Activated B cell treated with CpG ODN at 0.5 μM for 24 hours (primary cell): Measurements from ENCODE around the gene ZNF765. TPM values are rescaled to one million over a fixed set of nuclear protein-coding genes. Genes with fewer than 3 reads are reported as not detected.
"Not testable (repeated sequence)": the region's sequence is repeated elsewhere in the genome, so short reads cannot be mapped to it uniquely, and the experiment has no call there.

Experiments used
- ATAC-seq: fragments of 200-7000 bp; cut with Tn5 transposase; one replicate; pipeline ENCODE4 v1.10.0; 2021; ENCODE audit warnings: low read depth, mild to moderate bottlenecking, moderate library complexity
- CTCF ChIA-PET: fragments of 350-600 bp; sonication (Branson Sonifier 250); formaldehyde crosslinking; loops from one replicate; lab custom pipeline; 2021; ENCODE audit warnings: antibody characterized with exemption; lab: Charles Lee
- POLR2A ChIA-PET: fragments of 350-600 bp; sonication (Branson Sonifier 250); formaldehyde crosslinking; loops from one replicate; lab custom pipeline; 2021; ENCODE audit warnings: antibody characterized with exemption; lab: Charles Lee
- DNase-seq: peaks from one replicate; pipeline ENCODE4 v3.0.0; 2022
- H3K27ac Mint-ChIP-seq: one replicate; pipeline ENCODE4 v1.8.0; 2020; ENCODE audit warnings: mixed read lengths
- H3K27me3 Mint-ChIP-seq: one replicate; pipeline ENCODE4 v1.8.0; 2021; ENCODE audit warnings: mixed read lengths
- H3K36me3 Mint-ChIP-seq: one replicate; pipeline ENCODE4 v1.8.0; 2021; ENCODE audit warnings: low read depth, mixed read lengths
- H3K4me1 Mint-ChIP-seq: one replicate; pipeline ENCODE4 v1.8.0; 2021; ENCODE audit warnings: mixed read lengths
- H3K4me3 Mint-ChIP-seq: one replicate; pipeline ENCODE4 v1.8.0; 2020; ENCODE audit warnings: mild to moderate bottlenecking, mixed read lengths
- H3K9me3 Mint-ChIP-seq: one replicate; pipeline ENCODE4 v1.8.0; 2020; ENCODE audit warnings: mixed read lengths
- intact Hi-C: fragments of 100-400 bp; cut with micrococcal nuclease; formaldehyde crosslinking; loops from one replicate; pipeline ENCODE4 v1.15.1; 2024
- total RNA-seq: library from RNA; stranded (reverse); gene quantifications from 2 replicates; pipeline ENCODE4 v1.2.3, GENCODE V29; 2022
- TF ChIP-seq, protein P1 (sequence below): fragments of 200-600 bp; IDR thresholded peaks from one replicate; pipeline ENCODE4 v1.8.0; 2022; ENCODE audit warnings: antibody characterized with exemption, mild to moderate bottlenecking

ZNF765 gene
- total RNA-seq, 1 donor from 2014 or later = 18.9 TPM

DNA sequence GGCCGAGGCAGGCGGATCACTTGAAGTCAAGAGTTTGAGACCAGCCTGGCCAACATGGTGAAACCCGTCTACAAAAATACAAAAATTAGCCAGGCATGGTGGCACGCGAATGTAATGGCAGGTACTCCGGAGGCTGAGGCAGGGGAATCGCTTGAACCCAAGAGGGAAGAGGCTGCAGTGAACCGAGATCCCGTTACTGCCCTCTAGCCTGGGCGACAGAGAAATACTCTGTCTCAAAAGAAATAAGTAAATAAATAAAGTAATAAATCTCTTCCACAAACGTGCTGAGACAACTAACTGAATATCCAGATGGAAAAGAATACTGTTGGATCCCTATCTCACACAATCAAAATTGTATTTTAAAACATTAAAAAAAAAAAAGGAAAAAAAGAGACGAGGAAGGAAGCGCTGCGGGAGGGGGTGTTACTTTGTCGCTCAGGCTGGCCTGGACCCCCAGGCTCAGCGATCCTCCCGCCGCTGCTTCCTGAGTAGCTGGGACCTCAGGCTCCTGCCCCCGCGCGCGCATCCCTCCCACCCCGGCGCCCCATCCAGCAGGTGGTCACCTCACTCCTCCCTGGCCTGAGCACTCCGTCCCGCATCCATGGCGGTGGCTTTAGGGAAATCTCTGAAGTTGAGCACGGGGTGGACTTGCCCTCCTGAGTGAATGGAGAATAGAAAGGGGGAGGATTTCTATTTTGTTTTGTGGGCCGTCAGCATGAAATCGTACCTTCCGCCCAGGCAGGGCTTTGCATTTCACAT, 72.0 kb downstream of the ZNF765 start:
- Mint-ChIP-seq H3K27me3 (peaks cover 19% of the 10 kb centered on the region), H3K4me3 (peak overlapping the region; percentile 94), H3K9me3 (peaks cover 10% of the 10 kb centered on the region), H3K4me1 (peaks cover 32% of the 10 kb centered on the region), H3K36me3 (peaks cover 19% of the 10 kb centered on the region), H3K27ac (peak overlapping the region; percentile 90)
- ATAC-seq (peak; percentile 16), DNase-seq (no peak)
- TF ChIP-seq, protein P1, sequence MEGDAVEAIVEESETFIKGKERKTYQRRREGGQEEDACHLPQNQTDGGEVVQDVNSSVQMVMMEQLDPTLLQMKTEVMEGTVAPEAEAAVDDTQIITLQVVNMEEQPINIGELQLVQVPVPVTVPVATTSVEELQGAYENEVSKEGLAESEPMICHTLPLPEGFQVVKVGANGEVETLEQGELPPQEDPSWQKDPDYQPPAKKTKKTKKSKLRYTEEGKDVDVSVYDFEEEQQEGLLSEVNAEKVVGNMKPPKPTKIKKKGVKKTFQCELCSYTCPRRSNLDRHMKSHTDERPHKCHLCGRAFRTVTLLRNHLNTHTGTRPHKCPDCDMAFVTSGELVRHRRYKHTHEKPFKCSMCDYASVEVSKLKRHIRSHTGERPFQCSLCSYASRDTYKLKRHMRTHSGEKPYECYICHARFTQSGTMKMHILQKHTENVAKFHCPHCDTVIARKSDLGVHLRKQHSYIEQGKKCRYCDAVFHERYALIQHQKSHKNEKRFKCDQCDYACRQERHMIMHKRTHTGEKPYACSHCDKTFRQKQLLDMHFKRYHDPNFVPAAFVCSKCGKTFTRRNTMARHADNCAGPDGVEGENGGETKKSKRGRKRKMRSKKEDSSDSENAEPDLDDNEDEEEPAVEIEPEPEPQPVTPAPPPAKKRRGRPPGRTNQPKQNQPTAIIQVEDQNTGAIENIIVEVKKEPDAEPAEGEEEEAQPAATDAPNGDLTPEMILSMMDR = no peak
- intact Hi-C loops = loop anchor here (1.0 to 10.0 kb wide), 6 partner anchors 36 to 270 kb away; partner anchors contain the start of genes ZNF525, ZNF761, ZNF765 and ZNF845
- ChIA-PET POLR2A (interaction anchor here (0.5 to 1.3 kb wide), 2 partner anchors 1098 to 1355 kb away, joined by 3 to 4 read pairs; partner anchors contain the start of gene ZNF880), CTCF (no interaction called here)

DNA sequence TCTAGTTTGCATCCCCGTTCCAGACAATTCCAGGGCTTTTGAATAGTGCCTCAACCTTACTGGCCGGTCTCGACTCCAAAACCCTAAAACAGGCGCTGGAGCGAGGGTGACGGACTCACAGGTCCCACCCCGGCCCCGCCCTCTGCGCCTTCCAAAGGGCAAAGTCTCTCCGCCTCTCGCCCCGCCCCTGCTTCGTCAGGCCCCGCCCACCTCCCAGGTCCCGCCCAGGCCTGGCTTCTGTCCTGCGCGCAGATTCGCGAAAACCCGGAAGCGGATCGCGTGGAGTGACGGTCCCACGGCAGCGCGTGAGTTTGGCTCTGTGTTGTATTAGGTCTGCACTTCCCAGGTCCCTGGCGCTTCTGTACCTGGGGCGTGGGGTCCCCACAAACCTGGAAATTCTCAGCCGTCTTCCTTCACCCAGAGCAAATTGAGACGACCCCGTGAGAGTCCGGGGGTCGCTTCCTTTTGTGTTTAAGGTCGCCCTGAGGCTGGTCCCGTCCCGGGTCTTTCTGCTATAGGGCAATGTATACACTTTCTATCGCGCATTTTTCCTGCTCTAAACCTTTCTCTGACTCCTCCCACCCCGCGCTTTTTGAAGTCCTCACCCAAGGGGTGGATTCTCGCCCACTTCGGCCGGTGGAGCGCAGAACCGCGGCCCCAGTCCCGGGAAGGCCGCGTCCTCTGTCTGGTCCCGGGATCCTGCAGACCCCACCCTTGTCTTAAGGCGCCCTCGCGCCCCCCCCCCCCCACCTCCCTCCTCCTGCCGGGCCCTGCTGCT, 72.7 kb downstream of the ZNF765 start, which contains the start of gene ZNF813:
Gene ZNF813 (plus strand): TSS at position 249 of the 778 bp plus-strand sequence. CDS start 16,090 bp downstream, outside the sequence.
- intact Hi-C loops = loop anchor here (1.0 to 10.0 kb wide), 6 partner anchors 36 to 270 kb away; partner anchors contain the start of genes ZNF525, ZNF761, ZNF765 and ZNF845
- POLR2A ChIA-PET = no interaction called here
- H3K4me1 Mint-ChIP-seq = peaks cover 32% of the 10 kb centered on the region
- H3K9me3 Mint-ChIP-seq = peaks cover 12% of the 10 kb centered on the region
- H3K4me3 Mint-ChIP-seq = peak within 1 kb of the TSS; percentile 94
- H3K27me3 Mint-ChIP-seq = peaks cover 18% of the 10 kb centered on the region
- ATAC-seq = peak; percentile 99
- H3K27ac Mint-ChIP-seq = peak within 1 kb of the TSS; percentile 90
- TF ChIP-seq, protein P1 = no peak
- DNase-seq = peak; percentile 97
- peaks cover 26% of the 10 kb centered on the region for H3K36me3 Mint-ChIP-seq
- CTCF ChIA-PET = no interaction called here

DNA sequence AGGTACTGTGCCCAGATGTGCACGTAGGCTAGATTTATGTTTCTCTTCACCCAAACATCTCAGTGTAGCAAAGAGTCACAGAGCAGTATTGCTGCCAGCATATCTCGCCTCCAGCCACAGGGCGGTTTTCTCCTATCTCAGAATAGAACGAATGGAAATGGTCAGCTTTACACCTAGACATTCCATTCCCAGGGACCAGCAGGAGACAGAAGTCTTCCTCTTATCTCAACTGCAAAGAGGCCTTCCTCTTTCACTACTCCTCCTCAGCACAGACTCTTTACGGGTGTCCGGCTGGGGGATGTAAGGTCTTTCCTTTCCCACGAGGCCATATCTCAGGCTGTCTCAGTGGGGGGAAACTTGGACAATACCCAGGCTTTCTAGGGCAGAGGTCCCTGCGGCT, 73.7 kb downstream of the ZNF765 start:
- H3K9me3 Mint-ChIP-seq = peaks cover 13% of the 10 kb centered on the region
- H3K27ac Mint-ChIP-seq, POLR2A ChIA-PET: not testable (repeated sequence)

DNA sequence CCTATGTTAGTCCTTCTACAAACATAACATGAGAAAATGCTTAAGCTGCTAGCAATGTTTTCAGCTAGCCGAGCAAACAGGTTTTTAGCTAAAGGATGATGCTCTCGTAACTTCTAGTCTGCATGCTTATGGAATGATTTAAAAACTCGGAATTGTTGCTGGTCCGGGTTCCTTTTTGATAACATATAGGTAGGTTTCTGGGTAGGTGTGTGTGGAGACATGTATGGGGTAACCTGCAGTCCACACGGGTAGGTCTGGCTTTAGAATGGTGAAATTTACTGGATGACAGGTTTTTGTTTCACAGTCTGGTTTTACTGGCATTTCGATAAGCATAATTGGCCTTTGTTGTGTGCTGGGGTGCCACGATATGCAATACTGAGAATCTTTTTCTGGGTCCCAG, 77.0 kb downstream of the ZNF765 start:
- ATAC-seq (no peak), DNase-seq (no peak)
- Mint-ChIP-seq H3K4me1 (peaks cover 22% of the 10 kb centered on the region), H3K4me3 (no peak overlapping the region), H3K27me3 (no peaks in the 10 kb centered on the region), H3K27ac (no peak overlapping the region), H3K36me3 (peaks cover 60% of the 10 kb centered on the region), H3K9me3 (peaks cover 14% of the 10 kb centered on the region)
- intact Hi-C loops = no loop called here
- TF ChIP-seq, protein P1 = no peak
- ChIA-PET CTCF (no interaction called here), POLR2A (interaction anchor here (0.7 kb wide), 1 partner anchor 151 kb away, joined by 4 read pairs; no protein-coding TSS in a partner anchor)

More for the DNA sequence above, 73.7 kb downstream of the ZNF765 start:
- H3K4me3 Mint-ChIP-seq = peak overlapping the region; percentile 94
- H3K36me3 Mint-ChIP-seq = peaks cover 32% of the 10 kb centered on the region
- H3K27me3 Mint-ChIP-seq = peaks cover 12% of the 10 kb centered on the region
- ATAC-seq, CTCF ChIA-PET, DNase-seq: not testable (repeated sequence)
- H3K4me1 Mint-ChIP-seq = peaks cover 27% of the 10 kb centered on the region
- intact Hi-C loops = loop anchor here (5.0 to 10.0 kb wide), 2 partner anchors 134 to 271 kb away; partner anchors contain the start of gene ZNF845

DNA sequence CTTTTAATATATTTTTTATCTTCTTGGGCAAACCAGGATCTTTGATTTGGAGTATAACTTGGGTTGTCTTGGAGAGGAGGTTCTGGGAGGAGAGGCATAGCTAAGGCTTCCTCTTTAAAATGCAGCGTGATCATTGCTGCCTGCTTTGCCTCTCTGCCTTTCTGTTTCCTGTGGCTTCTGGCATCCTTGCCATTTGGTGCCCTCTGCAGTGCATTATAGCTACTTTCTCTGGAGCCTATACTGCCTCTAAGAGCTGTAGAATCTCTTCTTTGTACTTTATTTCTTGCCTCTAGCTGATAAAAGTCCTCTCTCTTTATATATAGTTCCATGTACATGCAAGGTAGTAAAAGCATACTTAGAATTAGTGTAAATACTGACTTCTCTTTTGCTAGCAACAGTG, 79.9 kb downstream of the ZNF765 start:
- H3K4me3 Mint-ChIP-seq, ATAC-seq, POLR2A ChIA-PET, H3K4me1 Mint-ChIP-seq, H3K27me3 Mint-ChIP-seq, H3K27ac Mint-ChIP-seq, CTCF ChIA-PET, DNase-seq: not testable (repeated sequence)
- H3K9me3 Mint-ChIP-seq = peaks cover 26% of the 10 kb centered on the region
- H3K36me3 Mint-ChIP-seq = peaks cover 81% of the 10 kb centered on the region
- intact Hi-C loops = loop anchor here (1.0 kb wide), 1 partner anchor 37 kb away; no protein-coding TSS in a partner anchor

DNA sequence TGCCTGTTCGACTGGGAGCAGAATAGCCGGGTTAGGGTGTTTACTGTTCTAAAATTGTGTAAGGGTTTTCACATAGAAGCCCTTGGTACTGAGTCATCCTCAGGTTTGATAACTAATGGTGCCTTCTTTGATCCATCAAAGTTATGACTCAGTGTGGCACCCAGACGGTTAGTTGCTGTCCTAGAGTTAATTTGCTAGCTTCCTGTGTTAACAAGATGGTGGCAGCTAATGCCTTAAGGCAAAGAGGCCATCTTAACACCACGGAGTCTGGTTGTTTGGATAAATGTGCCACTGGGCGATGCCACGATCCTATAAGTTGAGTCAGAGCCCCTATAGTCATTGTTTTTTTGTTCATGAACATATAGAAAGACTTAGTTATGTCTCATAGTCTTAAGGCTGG, 80.5 kb downstream of the ZNF765 start:
- H3K4me3 Mint-ChIP-seq, H3K27me3 Mint-ChIP-seq, POLR2A ChIA-PET, H3K27ac Mint-ChIP-seq, CTCF ChIA-PET, DNase-seq, ATAC-seq, H3K4me1 Mint-ChIP-seq: not testable (repeated sequence)
- H3K9me3 Mint-ChIP-seq = peaks cover 28% of the 10 kb centered on the region
- intact Hi-C loops = loop anchor here (1.0 kb wide), 1 partner anchor 37 kb away; no protein-coding TSS in a partner anchor
- H3K36me3 Mint-ChIP-seq = peaks cover 85% of the 10 kb centered on the region
